Left lung (tissue), 10 donors: ENCODE data around the gene DKK1. TPM values are rescaled to one million over a fixed set of nuclear protein-coding genes. Genes with fewer than 3 reads are reported as not detected.

Experiments used
- ATAC-seq: fragments of 200-7000 bp; cut with Tn5 transposase; one replicate; pipeline ENCODE4 v1.9.1; 2020; ENCODE audit warnings: moderate library complexity
- DNase-seq, 4 donors: peaks; one replicate each; pipeline ENCODE4 v3.0.0-alpha.2; 2013 to 2020
- H3K27ac ChIP-seq, 2 donors: fragments of 200-600 bp; sonication (generic) in 1 of 2; one replicate each; pipeline versions ENCODE4 v1.5.0 to v1.8.0; 2020 to 2021
- H3K27me3 ChIP-seq, 2 donors: fragments of 200-600 bp; sonication (generic) in 1 of 2; one replicate each; pipeline versions ENCODE4 v1.5.0 to v1.8.0; 2020 to 2021
- H3K36me3 ChIP-seq, 2 donors: fragments of 200-600 bp; sonication (generic) in 1 of 2; one replicate each; pipeline versions ENCODE4 v1.5.0 to v1.8.0; 2020 to 2021
- H3K4me1 ChIP-seq, 2 donors: fragments of 200-600 bp; one replicate each; pipeline ENCODE4 v1.8.0; 2021
- H3K4me3 ChIP-seq, 2 donors: fragments of 200-600 bp; sonication (generic) in 1 of 2; one replicate each; pipeline versions ENCODE4 v1.5.0 to v1.8.0; 2020 to 2021; ENCODE audit warnings: mild to moderate bottlenecking in 1 of 2
- H3K9me3 ChIP-seq, 2 donors: fragments of 200-600 bp; sonication (generic) in 1 of 2; one replicate each; pipeline versions ENCODE4 v1.5.0 to v1.8.0; 2020 to 2021
- intact Hi-C, 2 donors: fragments of 100-400 bp; cut with DNase I; formaldehyde crosslinking; loops; one replicate each; pipeline versions ENCODE4 v1.11.2 to v1.14.2; 2022
- polyA plus RNA-seq, 6 donors: library from polyadenylated mRNA; unstranded; fragments of 120-200 nt; gene quantifications; one replicate each; pipeline ENCODE4 v1.2.1, GENCODE V29; 2013; ENCODE audit not compliant: insufficient read length in 6 of 6
- total RNA-seq, 2 donors: library from RNA; stranded (reverse); fragmentation: NEBNext Ultra II Directional; extraction: Animal tissue kit (Norgen Biotek cat#: 25700); gene quantifications; one replicate each; pipeline ENCODE4 v1.2.1, GENCODE V29; 2021
- TF ChIP-seq, protein P1 (sequence below), 2 donors: fragments of 200-600 bp; sonication (generic) in 1 of 2; IDR thresholded peaks; one replicate each; pipeline versions ENCODE4 v1.5.0 to v1.8.0; 2021; ENCODE audit warnings: antibody characterized with exemption in 2 of 2
- donor health status: DM: no; HTN: yes; CAD: no.
- donor health status: DM: no; HTN: no; CAD: no.

Gene DKK1
- total and polyA plus RNA-seq, 8 donors, result 2.7 to 36.0 (median 4.7) TPM

DNA sequence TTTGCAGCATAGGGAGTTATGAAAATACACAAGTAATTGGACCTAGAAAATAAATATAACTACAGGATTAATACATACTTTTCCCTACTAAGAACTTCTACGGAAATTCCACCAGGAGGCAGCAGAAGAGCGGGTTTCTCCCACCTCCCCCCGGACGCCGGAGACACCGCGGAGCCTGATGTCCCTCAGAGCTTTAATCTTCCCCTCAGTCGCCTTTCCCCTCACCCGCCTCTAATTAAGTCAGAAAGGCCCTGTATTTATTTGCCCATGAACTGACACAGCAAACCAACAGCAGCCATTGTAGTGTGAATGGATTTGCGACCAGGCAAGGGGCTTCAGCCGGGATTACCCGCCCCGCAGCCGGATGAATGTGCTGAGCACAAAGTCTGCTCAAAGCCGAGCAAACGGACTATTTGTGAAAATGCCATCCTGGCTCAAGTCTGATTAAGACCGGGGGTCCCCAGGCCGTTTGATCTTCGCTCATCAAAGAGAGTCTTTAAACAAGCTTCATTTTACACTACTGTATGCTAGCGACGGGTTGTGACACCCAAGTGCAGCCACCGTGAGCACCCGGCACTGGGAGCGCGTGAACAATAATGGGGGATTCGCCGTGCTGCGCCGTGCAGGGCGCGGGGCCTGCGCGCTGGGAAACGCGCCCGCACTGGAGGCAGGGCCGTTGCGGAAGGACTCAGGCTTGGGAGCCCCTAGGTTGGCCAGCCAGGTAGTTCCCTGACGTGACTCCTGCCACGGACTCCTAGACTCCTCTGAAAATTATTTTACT, 5.6 kb upstream of the DKK1 start:
- H3K27me3 ChIP-seq, result peaks cover 8 to 55% of the 10 kb centered on the region in 2 donors
- TF ChIP-seq, protein P1, sequence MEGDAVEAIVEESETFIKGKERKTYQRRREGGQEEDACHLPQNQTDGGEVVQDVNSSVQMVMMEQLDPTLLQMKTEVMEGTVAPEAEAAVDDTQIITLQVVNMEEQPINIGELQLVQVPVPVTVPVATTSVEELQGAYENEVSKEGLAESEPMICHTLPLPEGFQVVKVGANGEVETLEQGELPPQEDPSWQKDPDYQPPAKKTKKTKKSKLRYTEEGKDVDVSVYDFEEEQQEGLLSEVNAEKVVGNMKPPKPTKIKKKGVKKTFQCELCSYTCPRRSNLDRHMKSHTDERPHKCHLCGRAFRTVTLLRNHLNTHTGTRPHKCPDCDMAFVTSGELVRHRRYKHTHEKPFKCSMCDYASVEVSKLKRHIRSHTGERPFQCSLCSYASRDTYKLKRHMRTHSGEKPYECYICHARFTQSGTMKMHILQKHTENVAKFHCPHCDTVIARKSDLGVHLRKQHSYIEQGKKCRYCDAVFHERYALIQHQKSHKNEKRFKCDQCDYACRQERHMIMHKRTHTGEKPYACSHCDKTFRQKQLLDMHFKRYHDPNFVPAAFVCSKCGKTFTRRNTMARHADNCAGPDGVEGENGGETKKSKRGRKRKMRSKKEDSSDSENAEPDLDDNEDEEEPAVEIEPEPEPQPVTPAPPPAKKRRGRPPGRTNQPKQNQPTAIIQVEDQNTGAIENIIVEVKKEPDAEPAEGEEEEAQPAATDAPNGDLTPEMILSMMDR (IDR thresholded peaks at IDR 0.05), result peak; percentile 46 to 49
- ATAC-seq (peak; percentile 98), DNase-seq (peak; percentile 49 to 83 (median 72))
- H3K9me3 ChIP-seq, result no peaks in the 10 kb centered on the region
- H3K4me3 ChIP-seq, result peak overlapping the region; percentile 32
- no peaks in the 10 kb centered on the region for H3K36me3 ChIP-seq
- no peaks in the 10 kb centered on the region for H3K4me1 ChIP-seq
- intact Hi-C loops, result no loop called here
- no peak overlapping the region for H3K27ac ChIP-seq

DNA sequence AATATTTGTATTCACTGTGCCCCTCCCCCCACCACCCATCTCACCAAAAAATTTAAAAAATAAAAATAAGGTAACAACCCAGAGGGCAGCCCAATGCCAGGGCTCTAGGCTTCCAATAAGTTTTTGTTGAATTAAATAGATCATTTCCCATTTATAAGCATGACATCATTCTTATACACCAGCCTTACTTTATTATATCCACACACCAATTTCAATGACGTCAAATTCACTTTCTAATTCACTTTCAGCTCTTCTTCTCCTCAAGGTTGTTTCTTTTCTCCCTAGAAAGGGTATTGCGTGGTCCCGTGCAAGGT, 1.2 kb upstream of the DKK1 start:
- no peak overlapping the region for H3K27ac ChIP-seq
- H3K9me3 ChIP-seq, result no peaks in the 10 kb centered on the region
- H3K27me3 ChIP-seq, result peaks cover 16 to 76% of the 10 kb centered on the region in 2 donors
- no peaks in the 10 kb centered on the region for H3K36me3 ChIP-seq
- H3K4me1 ChIP-seq, result peaks cover 9% of the 10 kb centered on the region in 2 donors
- intact Hi-C loops, result loop anchor here in 1 of 2 donors (5.0 kb wide), 1 partner anchor 174 kb away; no protein-coding TSS in a partner anchor
- ATAC-seq (no peak), DNase-seq (no peak)
- TF ChIP-seq, protein P1 (IDR thresholded peaks at IDR 0.05), result no peak
- H3K4me3 ChIP-seq, result peak overlapping the region; percentile 41 to 42

DNA sequence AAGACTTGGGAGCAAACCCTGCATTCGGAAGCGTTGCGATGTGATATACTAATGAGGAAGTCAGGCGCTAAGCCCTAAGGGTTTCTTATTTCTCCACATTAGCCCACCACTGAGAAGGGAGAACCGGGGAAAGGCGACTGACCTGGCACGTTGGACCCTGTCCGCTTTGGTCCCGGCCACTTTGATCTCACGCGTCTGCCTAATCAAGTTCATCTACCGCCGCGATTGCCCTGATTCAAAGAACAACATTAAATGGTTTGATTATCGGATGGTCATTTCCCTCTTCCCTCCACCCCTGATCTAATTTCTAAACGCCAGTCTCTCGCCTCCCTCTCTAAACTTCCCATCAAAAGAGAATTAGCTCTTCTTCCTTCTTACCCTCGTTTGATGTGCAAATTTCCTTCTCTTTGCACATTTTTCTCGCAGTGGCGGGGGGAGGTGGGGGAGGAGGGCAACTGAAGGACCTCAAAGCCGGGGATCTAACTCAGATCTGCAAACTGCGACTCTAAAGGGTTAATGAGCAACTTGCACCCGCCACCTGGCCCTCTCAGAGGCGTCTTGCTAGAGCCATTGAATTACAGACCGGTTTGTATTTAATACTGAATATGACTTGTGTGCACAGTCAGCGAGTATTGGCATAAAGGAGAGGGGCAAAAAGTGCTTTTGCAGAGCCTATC, 687 bp upstream of the DKK1 start:
- TF ChIP-seq, protein P1 (IDR thresholded peaks at IDR 0.05), result no peak
- peaks cover 9% of the 10 kb centered on the region in 2 donors for H3K4me1 ChIP-seq
- H3K36me3 ChIP-seq, result no peaks in the 10 kb centered on the region
- DNase-seq (peak in 1 of 4 donors; percentile 20), ATAC-seq (peak; percentile 23)
- peaks cover 16 to 71% of the 10 kb centered on the region in 2 donors for H3K27me3 ChIP-seq
- intact Hi-C loops, result loop anchor here in 1 of 2 donors (5.0 kb wide), 1 partner anchor 174 kb away; no protein-coding TSS in a partner anchor
- peak overlapping the region; percentile 41 to 42 for H3K4me3 ChIP-seq
- no peak overlapping the region for H3K27ac ChIP-seq
- H3K9me3 ChIP-seq, result no peaks in the 10 kb centered on the region

DNA sequence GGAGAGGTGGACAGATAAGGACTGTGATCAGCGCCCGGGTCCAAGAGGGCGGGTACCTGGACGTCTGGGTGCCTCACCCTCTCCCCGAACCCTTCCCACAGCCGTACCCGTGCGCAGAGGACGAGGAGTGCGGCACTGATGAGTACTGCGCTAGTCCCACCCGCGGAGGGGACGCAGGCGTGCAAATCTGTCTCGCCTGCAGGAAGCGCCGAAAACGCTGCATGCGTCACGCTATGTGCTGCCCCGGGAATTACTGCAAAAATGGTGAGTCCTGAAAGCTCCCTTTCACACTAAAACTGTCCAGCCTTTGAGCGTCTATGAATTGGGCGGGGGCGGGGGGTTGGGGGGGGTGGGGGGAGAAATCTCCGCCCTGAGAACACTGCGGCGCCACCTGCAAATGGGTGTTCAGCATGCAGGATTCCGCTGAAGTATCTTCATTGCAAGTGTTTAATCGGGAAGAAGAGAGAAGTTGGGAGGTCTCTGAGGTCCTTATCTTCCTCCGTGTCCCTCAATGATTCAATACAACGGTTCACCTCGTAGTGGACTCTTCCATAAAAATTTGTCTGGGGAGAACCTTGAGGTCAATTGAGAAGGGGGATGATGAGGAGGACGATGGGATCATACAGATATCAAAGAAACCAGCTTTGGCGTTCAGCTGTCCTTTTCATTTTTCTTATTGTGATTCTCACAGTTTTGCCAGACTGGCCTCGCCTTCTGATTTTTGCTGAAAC, 906 bp downstream of the DKK1 start:
- Histone ChIP-seq H3K4me3 (peak overlapping the region; percentile 41 to 42), H3K27ac (no peak overlapping the region), H3K9me3 (no peaks in the 10 kb centered on the region), H3K36me3 (no peaks in the 10 kb centered on the region), H3K27me3 (peaks cover 16 to 57% of the 10 kb centered on the region in 2 donors), H3K4me1 (peaks cover 9 to 12% of the 10 kb centered on the region in 2 donors)
- intact Hi-C loops, result loop anchor here in 1 of 2 donors (5.0 kb wide), 1 partner anchor 172 kb away; no protein-coding TSS in a partner anchor
- peak in 3 of 4 donors; percentile 25 to 72 (median 32) for DNase-seq
- TF ChIP-seq, protein P1 (IDR thresholded peaks at IDR 0.05), result no peak
- ATAC-seq, result peak; percentile 35
